Measurements from ENCODE around the gene DENND1C.

Gene DENND1C

GRCh38 chr19:6481541-6482342, at the start of gene DENND1C:
TSS of gene DENND1C (minus strand) at chr19:6481787. CDS start at chr19:6481695, 92 bp downstream.
- DNase-seq (ENCODE audit: low read depth): no peak

GRCh38 chr19:6530386-6531162, 49.0 kb upstream of the DENND1C start, which contains the start of gene TNFSF9:
TSS of gene TNFSF9 (plus strand) at chr19:6531026. CDS start at chr19:6531037, 11 bp downstream.
- DNase-seq (ENCODE audit: low read depth): peak; percentile 54

GRCh38 chr19:6529937-6530385, 48.4 kb upstream of the DENND1C start:
- DNase-seq (ENCODE audit: low read depth): no peak

GRCh38 chr19:6529351-6529750, 47.8 kb upstream of the DENND1C start:
- DNase-seq (ENCODE audit: low read depth): no peak

GRCh38 chr19:6528544-6529121, 47.0 kb upstream of the DENND1C start:
- no peak for DNase-seq (ENCODE audit: low read depth)

- DNase-seq (ENCODE audit: low read depth): no peak
These were observed 46.4 kb upstream of the DENND1C start for GRCh38 chr19:6527893-6528543.

GRCh38 chr19:6524311-6524710, 42.7 kb upstream of the DENND1C start:
- DNase-seq (ENCODE audit: low read depth): no peak

GRCh38 chr19:6522712-6523111, 41.1 kb upstream of the DENND1C start:
- no peak for DNase-seq (ENCODE audit: low read depth)

- no peak for DNase-seq (ENCODE audit: low read depth)
These were observed 40.4 kb upstream of the DENND1C start for GRCh38 chr19:6521718-6522646.

- peak; percentile 67 for DNase-seq (ENCODE audit: low read depth)
These were observed 37.7 kb upstream of the DENND1C start for GRCh38 chr19:6519289-6519688.

GRCh38 chr19:6518145-6518911, 36.7 kb upstream of the DENND1C start:
- DNase-seq (ENCODE audit: low read depth): no peak

- peak; percentile 25 for DNase-seq (ENCODE audit: low read depth)
These were observed 35.2 kb upstream of the DENND1C start for GRCh38 chr19:6516659-6517291.

- DNase-seq (ENCODE audit: low read depth): peak; percentile 64
These were observed 34.6 kb upstream of the DENND1C start for GRCh38 chr19:6516018-6516658.

GRCh38 chr19:6514926-6515544, 33.4 kb upstream of the DENND1C start:
- DNase-seq (ENCODE audit: low read depth): no peak

- no peak for DNase-seq (ENCODE audit: low read depth)
These were observed 32.5 kb upstream of the DENND1C start for GRCh38 chr19:6514089-6514488.

GRCh38 chr19:6510618-6511017, 29.0 kb upstream of the DENND1C start:
- DNase-seq (ENCODE audit: low read depth): no peak

- DNase-seq (ENCODE audit: low read depth): no peak
These were observed 27.8 kb upstream of the DENND1C start for GRCh38 chr19:6509118-6509971.
